Measurements from ENCODE around the gene GNA15. TPM values are rescaled to one million over a fixed set of nuclear protein-coding genes. Genes with fewer than 3 reads are reported as not detected.

Gene GNA15
- total and polyA plus RNA-seq, 2 of the 8 experiments (the other 6 are each of a cell fraction or from before 2014, with no cell fraction given), result 0.26 to 0.45 TPM

DNA sequence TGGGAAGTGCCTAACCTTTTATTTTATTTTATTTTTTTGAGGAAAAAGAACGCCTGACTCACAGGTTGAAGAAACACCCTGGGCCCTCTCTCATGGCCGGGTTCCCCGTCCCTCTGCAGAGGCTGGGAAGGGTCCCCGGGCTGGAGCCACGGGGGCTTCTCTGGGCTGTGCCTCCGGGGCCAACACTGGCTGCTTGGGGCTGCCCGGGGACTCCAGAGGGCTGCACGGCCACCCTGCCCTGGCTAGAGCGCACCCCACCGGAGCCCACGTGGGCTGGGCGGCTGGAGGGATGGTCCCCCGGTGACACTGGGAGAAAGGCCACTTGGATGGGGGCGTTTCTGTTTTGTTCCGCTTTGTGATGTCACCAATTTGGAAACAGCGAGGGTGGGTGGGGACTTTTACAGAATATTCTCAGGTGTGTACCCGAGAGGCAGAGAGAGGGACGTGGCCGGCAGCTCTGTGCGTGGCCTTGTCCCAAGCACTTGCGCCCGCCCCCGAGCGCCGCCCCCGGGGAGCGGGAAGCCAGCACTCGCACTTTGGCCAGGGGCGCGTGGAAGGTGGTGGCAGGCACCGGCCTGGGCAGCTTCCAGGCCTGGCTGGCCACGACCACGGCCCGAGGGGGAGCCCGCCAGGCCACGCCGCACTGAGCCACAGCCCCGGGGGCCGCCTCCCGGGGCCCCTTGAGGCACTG is 13.9 kb upstream of the GNA15 start:
- Histone ChIP-seq H3K27me3 (replicated peaks in 1 of 4; ENCODE audit: control insufficient read depth in 3 of 4, extremely low read depth in 1 of 4, insufficient read depth in 3 of 4, low read length in 3 of 4) (no peaks in the 10 kb centered on the region), H3K18ac (ENCODE audit: extremely low read depth, low read length) (no peak overlapping the region), H3K23me2 (ENCODE audit: low read depth, low read length) (no peaks in the 10 kb centered on the region), H2AK5ac (ENCODE audit: low read depth, low read length) (no peak overlapping the region), H2BK5ac (ENCODE audit: low read depth, low read length) (no peak overlapping the region), H3K4me3 (ENCODE audit: extremely low read depth in 1 of 4, insufficient read depth in 2 of 4, low read depth in 3 of 4, low read length in 4 of 4) (no peak overlapping the region), H3K79me1 (ENCODE audit: low read depth, low read length) (no peaks in the 10 kb centered on the region), H3K14ac (ENCODE audit: insufficient read length) (no peak overlapping the region), H3K9ac (replicated peaks in 1 of 4; ENCODE audit: extremely low read depth in 1 of 4, low read depth in 3 of 4, low read length in 3 of 4) (no peak overlapping the region), H2BK12ac (ENCODE audit: low read depth, low read length) (no peak overlapping the region), H3K36me3 (ENCODE audit: control insufficient read depth in 2 of 4, insufficient read depth in 4 of 4, low read length in 3 of 4) (no peaks in the 10 kb centered on the region; a peak in 1 of 8 replicates), H3K27ac (ENCODE audit: low read depth, low read length) (no peak overlapping the region), H3K4me2 (ENCODE audit: insufficient read depth in 1 of 2, low read depth in 2 of 2, low read length in 2 of 2) (no peak overlapping the region), H2AFZ (ENCODE audit: low read length) (no peak overlapping the region), H3K23ac (ENCODE audit: insufficient read length) (no peak overlapping the region), H2BK15ac (ENCODE audit: low read length) (no peak overlapping the region), H4K8ac (ENCODE audit: extremely low read depth, insufficient read depth, low read length) (no peak overlapping the region), H3K9me3 (ENCODE audit: insufficient read depth in 2 of 2, low read depth in 1 of 2, low read length in 1 of 2) (no peaks in the 10 kb centered on the region), H4K91ac (replicated peaks; ENCODE audit: insufficient read length, low read length) (no peak overlapping the region), H3K4ac (replicated peaks; ENCODE audit: insufficient read length, low read depth, low read length) (no peak overlapping the region), H4K5ac (ENCODE audit: insufficient read length, low read depth, low read length) (no peak overlapping the region), H2BK120ac (replicated peaks; ENCODE audit: low read depth, low read length) (no peak overlapping the region), H3K4me1 (replicated peaks in 1 of 4; ENCODE audit: control insufficient read depth in 3 of 4, insufficient read depth in 4 of 4, low read length in 3 of 4) (no peaks in the 10 kb centered on the region), H2BK20ac (ENCODE audit: low read length) (no peak overlapping the region), H4K20me1 (replicated peaks in 1 of 2; ENCODE audit: control insufficient read depth in 1 of 2, insufficient read depth in 2 of 2, low read length in 2 of 2) (no peaks in the 10 kb centered on the region), H3K79me2 (ENCODE audit: control insufficient read depth in 1 of 2, insufficient read depth in 2 of 2, low read length in 2 of 2) (no peaks in the 10 kb centered on the region), H3K56ac (replicated peaks; ENCODE audit: insufficient read length, low read depth, low read length) (no peak overlapping the region)
- ChIA-PET CTCF (ENCODE audit: partially characterized antibody) (interaction anchor here (1.1 to 1.4 kb wide), 2 partner anchors 112 to 166 kb away, joined by 4 read pairs; no protein-coding TSS in a partner anchor), POLR2A (ENCODE audit: partially characterized antibody) (no interaction called here)
- DNase-seq (ENCODE audit: low read depth in 1 of 2, low spot score in 2 of 2) (no peak), FAIRE-seq (no peak)
- WGBS, 2 experiments (ENCODE audit: extremely low coverage in 1 of 2, insufficient coverage in 1 of 2, insufficient read length in 1 of 2, insufficient replicate concordance in 2 of 2, low coverage in 1 of 2, low lambda C conversion rate in 2 of 2, missing lambda C conversion rate in 1 of 2), result 92% methylated on average over 29 of the region's 40 CpGs; no CpG with 5 or more reads in 1 of the 2 experiments
- no peak for TF ChIP-seq RFX5 (IDR thresholded peaks at IDR 0.05; ENCODE audit: borderline replicate concordance, low read depth, low read length)
- no peak for TF ChIP-seq SUZ12 (IDR thresholded peaks at IDR 0.05; ENCODE audit: low read length)
- no peak for TF ChIP-seq EP300 (IDR thresholded peaks at IDR 0.05; ENCODE audit: borderline replicate concordance in 1 of 2, low read depth in 2 of 2, low read length in 2 of 2)
- TF ChIP-seq TEAD4 (IDR thresholded peaks at IDR 0.05; ENCODE audit: low read depth, low read length), result no peak
- TF ChIP-seq, protein P1, sequence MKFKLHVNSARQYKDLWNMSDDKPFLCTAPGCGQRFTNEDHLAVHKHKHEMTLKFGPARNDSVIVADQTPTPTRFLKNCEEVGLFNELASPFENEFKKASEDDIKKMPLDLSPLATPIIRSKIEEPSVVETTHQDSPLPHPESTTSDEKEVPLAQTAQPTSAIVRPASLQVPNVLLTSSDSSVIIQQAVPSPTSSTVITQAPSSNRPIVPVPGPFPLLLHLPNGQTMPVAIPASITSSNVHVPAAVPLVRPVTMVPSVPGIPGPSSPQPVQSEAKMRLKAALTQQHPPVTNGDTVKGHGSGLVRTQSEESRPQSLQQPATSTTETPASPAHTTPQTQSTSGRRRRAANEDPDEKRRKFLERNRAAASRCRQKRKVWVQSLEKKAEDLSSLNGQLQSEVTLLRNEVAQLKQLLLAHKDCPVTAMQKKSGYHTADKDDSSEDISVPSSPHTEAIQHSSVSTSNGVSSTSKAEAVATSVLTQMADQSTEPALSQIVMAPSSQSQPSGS (IDR thresholded peaks at IDR 0.05; ENCODE audit: low read length), result no peak
- no peak for TF ChIP-seq CBX5 (IDR thresholded peaks at IDR 0.05; ENCODE audit: low read depth, low read length)
- TF ChIP-seq GABPA (IDR thresholded peaks at IDR 0.05; ENCODE audit: borderline replicate concordance, insufficient read depth, low read length), result no peak
- TF ChIP-seq RAD21 (IDR thresholded peaks at IDR 0.05 in 1 of 2, conservative IDR thresholded peaks at IDR 0.05 in 1 of 2; ENCODE audit: low read depth in 2 of 2, low read length in 2 of 2), result no peak
- no peak for TF ChIP-seq TBP (IDR thresholded peaks at IDR 0.05; ENCODE audit: low read depth, low read length)
- no peak for TF ChIP-seq POLR2AphosphoS5 (IDR thresholded peaks at IDR 0.05; ENCODE audit: low read depth, low read length)
- no peak for TF ChIP-seq SP2 (IDR thresholded peaks at IDR 0.05; ENCODE audit: low read length)
